Endothelial cell of umbilical vein (primary cell): ENCODE data around the gene MRTFA. TPM values are rescaled to one million over a fixed set of nuclear protein-coding genes. Genes with fewer than 3 reads are reported as not detected.

Experiments used
- Bru-seq: library from RNA; stranded (reverse); fragments of 400-500 nt; gene quantifications from one replicate; lab custom pipeline; 2021; lab: Mats Ljungman, UMichigan
- BruChase-seq, 2 experiments: library from RNA; stranded (reverse); fragments of 400-500 nt; gene quantifications; one replicate each; lab custom pipeline; 2021; lab: Mats Ljungman, UMichigan
- BruUV-seq: library from RNA; stranded (reverse); fragments of 400-500 nt; replicated peaks from 2 replicates; lab custom pipeline; 2021; lab: Mats Ljungman, UMichigan
- CTCF ChIA-PET: fragments of 300-600, 350-600 bp; sonication (Branson Sonifier 250); formaldehyde crosslinking; loops from one replicate; lab custom pipeline; 2021; ENCODE audit warnings: antibody characterized with exemption, inconsistent platforms; lab: Charles Lee
- POLR2A ChIA-PET: fragments of 300-600, 350-600 bp; sonication (Branson Sonifier 250); formaldehyde crosslinking; loops from one replicate; lab custom pipeline; 2021; ENCODE audit warnings: antibody characterized with exemption, inconsistent platforms; lab: Charles Lee
- DNase-seq: peaks from one replicate; pipeline ENCODE4 v3.0.0-alpha.2; 2011; ENCODE audit warnings: low read depth, low spot score
- FAIRE-seq: peaks from 2 replicates; lab custom pipeline; 2011; peaks lifted over from hg19 to GRCh38; lab: Jason Lieb, UNC
- H2AFZ ChIP-seq: 2 replicates; pipeline ENCODE4 v1.6.0; 2012; ENCODE audit warnings: low read depth, low read length, control low read depth, inconsistent platforms
- H3K27ac ChIP-seq: 2 replicates; pipeline ENCODE4 v1.5.1; 2011; ENCODE audit warnings: low read depth, mild to moderate bottlenecking, control low read depth, low read length, moderate library complexity; ENCODE audit not compliant: insufficient read depth
- H3K27me3 ChIP-seq, 2 experiments: 2 replicates each; pipeline versions ENCODE4 v1.6.0 to v1.6.1; 2011; ENCODE audit warnings: low read length in 2 of 2, mixed read lengths in 1 of 2; ENCODE audit not compliant: control insufficient read depth in 2 of 2, insufficient read depth in 2 of 2
- H3K36me3 ChIP-seq, 2 experiments: 2 replicates in 1 of 2; 3 replicates in 1 of 2; pipeline ENCODE4 v1.5.1; 2011; ENCODE audit warnings: low read length in 2 of 2, mild to moderate bottlenecking in 1 of 2, moderate library complexity in 1 of 2; ENCODE audit not compliant: control insufficient read depth in 2 of 2, insufficient read depth in 2 of 2; ENCODE audit errors: extremely low read depth in 1 of 2
- H3K4me1 ChIP-seq: 3 replicates; pipeline ENCODE4 v1.5.1; 2011; ENCODE audit warnings: mild to moderate bottlenecking, low read length; ENCODE audit not compliant: control insufficient read depth, insufficient read depth; ENCODE audit errors: extremely low read depth
- H3K4me2 ChIP-seq: 2 replicates; pipeline ENCODE4 v1.6.1; 2011; ENCODE audit warnings: low read length, control low read depth, mixed read lengths; ENCODE audit not compliant: insufficient read depth
- H3K4me3 ChIP-seq, 3 experiments: fragments of 200-600 bp in 1 of 3; sonication (generic), shearing (Covaris generic) in 1 of 3; replicated peaks in 1 of 3; 2 replicates each; pipeline ENCODE4 v1.5.1; 2011 to 2016; ENCODE audit warnings: control low read depth in 3 of 3, low read length in 3 of 3, mild to moderate bottlenecking in 2 of 3, inconsistent platforms in 1 of 3, low read depth in 1 of 3, moderate library complexity in 1 of 3; ENCODE audit not compliant: insufficient read depth in 1 of 3
- H3K79me2 ChIP-seq: 2 replicates; pipeline ENCODE4 v1.6.0; 2012; ENCODE audit warnings: low read length, inconsistent platforms; ENCODE audit not compliant: control insufficient read depth, insufficient read depth
- H3K9ac ChIP-seq: replicated peaks from 2 replicates; pipeline ENCODE3; 2011; ENCODE audit warnings: low read length, control low read depth; ENCODE audit not compliant: insufficient read depth; ENCODE audit errors: extremely low read depth
- H3K9me1 ChIP-seq: replicated peaks from 3 replicates; pipeline ENCODE4 v1.6.0; 2011; ENCODE audit warnings: mild to moderate bottlenecking, low read length; ENCODE audit not compliant: control insufficient read depth, insufficient read depth; ENCODE audit errors: extremely low read depth
- H3K9me3 ChIP-seq: replicated peaks from 2 replicates; pipeline ENCODE4 v1.5.1; 2012; ENCODE audit warnings: low read length, inconsistent platforms; ENCODE audit not compliant: control insufficient read depth, insufficient read depth
- H4K20me1 ChIP-seq: replicated peaks from 2 replicates; pipeline ENCODE3; 2011; ENCODE audit warnings: mild to moderate bottlenecking, low read length; ENCODE audit not compliant: control insufficient read depth, insufficient read depth; ENCODE audit errors: extremely low read depth
- EZH2 ChIP-seq: IDR thresholded peaks from 2 replicates; pipeline ENCODE4 v1.6.1; 2012; ENCODE audit warnings: borderline replicate concordance, low read depth, mild to moderate bottlenecking, moderate library complexity, low read length, inconsistent platforms; ENCODE audit not compliant: severe bottlenecking
- FOS ChIP-seq: IDR thresholded peaks from 2 replicates; pipeline ENCODE4 v1.6.1; 2011; ENCODE audit warnings: mild to moderate bottlenecking, low read length, moderate library complexity, borderline replicate concordance; ENCODE audit not compliant: insufficient read depth
- GATA2 ChIP-seq: IDR thresholded peaks from 2 replicates; pipeline ENCODE4 v1.7.0; 2011; ENCODE audit warnings: low read depth, mild to moderate bottlenecking, moderate library complexity, mixed read lengths, low read length; ENCODE audit not compliant: insufficient read length, insufficient read depth
- JUN ChIP-seq: IDR thresholded peaks from 2 replicates; pipeline ENCODE4 v1.6.1; 2011; ENCODE audit warnings: borderline replicate concordance, low read depth; ENCODE audit not compliant: insufficient read length, insufficient read depth
- MYC ChIP-seq: IDR thresholded peaks from one replicate; pipeline ENCODE4 v1.6.1; 2011; ENCODE audit warnings: mild to moderate bottlenecking, low read depth, low read length
- POLR2A ChIP-seq: IDR thresholded peaks from 2 replicates; pipeline ENCODE4 v1.6.1; 2012; ENCODE audit warnings: low read depth, mild to moderate bottlenecking, control low read depth, low read length
- POLR2AphosphoS5 ChIP-seq: IDR thresholded peaks from 2 replicates; pipeline ENCODE4 v1.6.1; 2012; ENCODE audit warnings: low read depth, mild to moderate bottlenecking, control low read depth, low read length, moderate library complexity; ENCODE audit not compliant: insufficient read depth
- dilution Hi-C: fragments of 300-500 bp; cut with MboI; formaldehyde crosslinking; loops from one replicate; pipeline ENCODE4 v1.15.0; 2019; ENCODE audit warnings: low sequenced_read_pairs; ENCODE audit not compliant: extremely low pct_ligation_motif_present
- intact Hi-C: fragments of 100-400 bp; cut with micrococcal nuclease; formaldehyde crosslinking; loops from one replicate; pipeline ENCODE4 v1.10.0; 2022
- long read RNA-seq: library from polyadenylated mRNA; stranded (forward); transcript quantifications from one replicate; pipeline ENCODE4 v2.0.0, GENCODE V29; 2021
- polyA minus RNA-seq, 3 experiments: library from RNA; depleted of rRNA, polyadenylated mRNA; stranded (reverse); fragments of >200 nt; gene quantifications; 1 replicate in 1 of 3; 2 replicates in 2 of 3; pipeline ENCODE4 v1.2.3, GENCODE V29; 2011
- polyA plus RNA-seq, 4 experiments: library from polyadenylated mRNA; depleted of rRNA in 3 of 4; stranded (reverse) in 3 of 4; unstranded in 1 of 4; fragments of >200 nt; gene quantifications; 2 replicates each; pipeline versions ENCODE4 v1.2.1 to v1.2.3, GENCODE V29; 2011 to 2012; ENCODE audit warnings: missing spikeins in 1 of 4
- total RNA-seq: library from RNA; stranded (reverse); gene quantifications from 2 replicates; pipeline ENCODE4 v1.2.3, GENCODE V29; 2021
- TF ChIP-seq, protein P1 (sequence below): IDR thresholded peaks from 2 replicates; pipeline ENCODE4 v1.6.1; 2011; ENCODE audit not compliant: insufficient read depth, insufficient read length
- TF ChIP-seq, protein P2 (sequence below), 2 donors: IDR thresholded peaks; 1 replicate in 1 of 2; 2 replicates in 1 of 2; pipeline ENCODE4 v1.5.1; 2011; ENCODE audit warnings: low read length in 2 of 2, mild to moderate bottlenecking in 2 of 2, moderate library complexity in 2 of 2, control low read depth in 1 of 2, inconsistent platforms in 1 of 2, low read depth in 1 of 2; ENCODE audit not compliant: insufficient read depth in 1 of 2; ENCODE audit errors: extremely low read depth in 1 of 2

The MRTFA gene
- total RNA-seq (44.1 and 48.6 TPM in 2 replicates), polyA plus RNA-seq (11.6 and 13.6 TPM in 2 replicates), polyA minus RNA-seq (53.2 and 69.2 TPM in 2 replicates), Bru-seq, nascent RNA (percentile 83 among the genes with signal in this experiment), BruChase-seq, experiment 1, labeled RNA remaining after a 6-hour chase (percentile 79 among the genes with signal in this experiment), BruChase-seq, experiment 2, labeled RNA remaining after a 2-hour chase (percentile 81 among the genes with signal in this experiment)
- polyA plus RNA-seq (2011; cell fraction: cytosol; rRNA removed) = 7.5 and 8.4 TPM in 2 replicates
- 29.8 and 33.1 TPM in 2 replicates for polyA plus RNA-seq (2011; cell fraction: nucleus; rRNA removed)
- polyA plus RNA-seq (2012) = 17.1 and 21.6 TPM in 2 replicates
- polyA minus RNA-seq (2011; cell fraction: cytosol; rRNA and poly(A)+ RNA removed) = 13.6 TPM
- polyA minus RNA-seq (2011; cell fraction: nucleus; rRNA and poly(A)+ RNA removed) = 57.8 and 70.7 TPM in 2 replicates
- long read RNA-seq, full-length matches to known transcripts = 1 of 29 reads
- long read RNA-seq, partial matches to known transcripts = 11 of 29 reads
- long read RNA-seq, other reads (novel, unspliced or antisense) = 17 of 29 reads

DNA sequence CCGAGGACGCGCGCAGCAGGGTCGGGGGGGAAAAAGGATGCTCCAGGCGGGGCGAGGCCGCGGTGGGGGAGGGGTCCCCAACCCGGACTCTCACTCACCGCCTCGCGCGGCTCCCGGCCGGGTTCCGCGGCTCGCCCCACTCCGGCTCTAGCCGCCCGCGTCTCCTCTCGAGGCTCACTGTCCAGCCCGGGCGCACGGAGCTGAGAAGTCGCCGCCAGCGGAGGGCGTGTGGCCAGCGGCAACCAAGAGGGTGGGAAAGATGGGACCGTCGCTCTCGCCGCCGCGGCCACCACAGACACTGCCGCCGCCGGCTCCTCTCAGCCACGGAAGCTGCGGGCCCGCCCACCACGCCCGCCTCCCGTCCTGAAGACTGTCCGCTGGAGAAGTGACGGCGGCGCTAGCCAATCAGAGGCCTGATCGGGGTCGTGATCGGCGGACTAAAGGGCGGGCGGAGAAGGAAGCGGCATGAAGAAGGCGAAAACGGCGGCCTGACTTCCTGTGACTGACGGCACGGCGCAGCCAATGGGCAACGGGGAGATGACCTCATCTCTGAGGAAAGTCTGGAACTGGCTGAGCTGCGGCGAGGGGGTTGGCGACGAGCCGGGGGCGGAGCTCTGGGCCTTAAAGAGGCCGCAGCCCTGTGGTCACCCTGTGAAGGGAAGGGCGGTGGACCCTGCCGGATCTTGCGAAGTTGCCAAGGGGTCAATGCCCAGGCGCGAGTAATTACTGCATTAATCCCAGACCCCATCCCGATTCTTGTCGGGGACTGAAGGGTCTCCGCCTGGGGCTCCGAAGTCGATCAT lies at the start of gene MRTFA:
Gene MRTFA (minus strand): TSS at position 340 of the 803 bp plus-strand sequence.
- Histone ChIP-seq H3K27me3 (no peaks in the 10 kb centered on the region), H3K36me3 (no peaks in the 10 kb centered on the region), H2AFZ (peak within 1 kb of the TSS; percentile 84), H3K9me1 (no peaks in the 10 kb centered on the region), H3K4me1 (peaks cover 21% of the 10 kb centered on the region), H3K4me3 (peak within 1 kb of the TSS; percentile 72 to 88 (median 87)), H3K27ac (peak within 1 kb of the TSS; percentile 69), H4K20me1 (peaks cover 2% of the 10 kb centered on the region), H3K9ac (peak within 1 kb of the TSS; percentile 81), H3K9me3 (no peaks in the 10 kb centered on the region), H3K4me2 (peak within 1 kb of the TSS; percentile 94), H3K79me2 (peaks cover 43% of the 10 kb centered on the region)
- FAIRE-seq (peak; percentile 99), DNase-seq (peak; percentile 100)
- peak; percentile 78 for TF ChIP-seq POLR2AphosphoS5
- peak; percentile 67 for TF ChIP-seq JUN
- TF ChIP-seq, protein P1, sequence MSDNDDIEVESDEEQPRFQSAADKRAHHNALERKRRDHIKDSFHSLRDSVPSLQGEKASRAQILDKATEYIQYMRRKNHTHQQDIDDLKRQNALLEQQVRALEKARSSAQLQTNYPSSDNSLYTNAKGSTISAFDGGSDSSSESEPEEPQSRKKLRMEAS = no peak
- TF ChIP-seq FOS = peak; percentile 32
- TF ChIP-seq, protein P2, sequence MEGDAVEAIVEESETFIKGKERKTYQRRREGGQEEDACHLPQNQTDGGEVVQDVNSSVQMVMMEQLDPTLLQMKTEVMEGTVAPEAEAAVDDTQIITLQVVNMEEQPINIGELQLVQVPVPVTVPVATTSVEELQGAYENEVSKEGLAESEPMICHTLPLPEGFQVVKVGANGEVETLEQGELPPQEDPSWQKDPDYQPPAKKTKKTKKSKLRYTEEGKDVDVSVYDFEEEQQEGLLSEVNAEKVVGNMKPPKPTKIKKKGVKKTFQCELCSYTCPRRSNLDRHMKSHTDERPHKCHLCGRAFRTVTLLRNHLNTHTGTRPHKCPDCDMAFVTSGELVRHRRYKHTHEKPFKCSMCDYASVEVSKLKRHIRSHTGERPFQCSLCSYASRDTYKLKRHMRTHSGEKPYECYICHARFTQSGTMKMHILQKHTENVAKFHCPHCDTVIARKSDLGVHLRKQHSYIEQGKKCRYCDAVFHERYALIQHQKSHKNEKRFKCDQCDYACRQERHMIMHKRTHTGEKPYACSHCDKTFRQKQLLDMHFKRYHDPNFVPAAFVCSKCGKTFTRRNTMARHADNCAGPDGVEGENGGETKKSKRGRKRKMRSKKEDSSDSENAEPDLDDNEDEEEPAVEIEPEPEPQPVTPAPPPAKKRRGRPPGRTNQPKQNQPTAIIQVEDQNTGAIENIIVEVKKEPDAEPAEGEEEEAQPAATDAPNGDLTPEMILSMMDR (IDR thresholded peaks at IDR 0.05; ENCODE audit: extremely low read depth in 1 of 2, insufficient read depth in 1 of 2, low read depth in 1 of 2, low read length in 2 of 2) = no peak
- no peak for TF ChIP-seq EZH2
- TF ChIP-seq MYC = no peak
- peak; percentile 81 for TF ChIP-seq POLR2A
- TF ChIP-seq GATA2 = no peak
- ChIA-PET CTCF (interaction anchor here (0.7 to 4.9 kb wide), 10 partner anchors 10 to 262 kb away, joined by 3 to 29 read pairs (median 5); no protein-coding TSS in a partner anchor), POLR2A (interaction anchor here (0.6 to 1.0 kb wide), 5 partner anchors 9 to 200 kb away, joined by 3 to 4 read pairs (median 3); no protein-coding TSS in a partner anchor)
- intact Hi-C loops = loop anchor here (2.0 to 5.0 kb wide), 2 partner anchors 112 to 459 kb away; partner anchors contain the start of gene TNRC6B
- BruUV-seq = no TSS peak
- dilution Hi-C loops = no loop called here
